Astrocyte (in vitro differentiated cells and primary cell): ENCODE measurements around the gene METTL21A.

ENCODE experiments used
- CTCF ChIP-seq: IDR thresholded peaks from 2 replicates; pipeline ENCODE4 v1.5.1; 2011; ENCODE audit warnings: low read depth, mild to moderate bottlenecking, inconsistent platforms, low read length, moderate library complexity; ENCODE audit not compliant: insufficient read depth
- EZH2 ChIP-seq: IDR thresholded peaks from 2 replicates; pipeline ENCODE4 v1.6.1; 2012; ENCODE audit warnings: mild to moderate bottlenecking, low read length, inconsistent platforms; ENCODE audit not compliant: insufficient read depth

DNA sequence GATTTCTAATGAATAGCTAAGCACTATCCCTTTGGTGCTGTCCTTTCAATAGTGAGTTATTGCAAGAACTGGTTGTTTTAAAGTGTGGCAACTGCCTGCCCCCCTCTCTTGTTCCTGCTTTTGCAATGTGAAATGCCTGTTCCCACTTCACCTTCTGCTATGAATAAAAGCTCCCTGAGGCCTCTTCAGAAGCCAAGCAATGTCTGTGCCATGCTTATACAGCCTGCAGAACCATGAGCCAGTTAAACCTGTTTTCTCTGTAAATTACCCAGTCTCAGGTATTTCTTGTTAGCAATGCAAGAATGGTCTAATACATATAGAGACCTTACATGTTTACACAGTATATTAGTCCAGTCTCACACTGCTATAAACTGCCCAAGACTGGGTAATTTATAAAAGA, 15.0 kb upstream of the METTL21A start:
- TF ChIP-seq CTCF (no peak), EZH2 (no peak)
